GM21619 (cell line): Measurements from ENCODE around the gene VGLL2.

Experiments used
- ATAC-seq: cut with Tn5 transposase; IDR thresholded peaks from one replicate; pipeline ENCODE4 v1.9.1; 2021; ENCODE audit not compliant: unreplicated experiment

VGLL2 gene

GRCh38 chr6:117267766-117268534 is 2.6 kb downstream of the VGLL2 start:
- no peak for ATAC-seq

GRCh38 chr6:117268924-117269323 is 3.6 kb downstream of the VGLL2 start:
- ATAC-seq, result no peak

- no peak for ATAC-seq
Measured at GRCh38 chr6:117269638-117270054, 4.3 kb downstream of the VGLL2 start.

- ATAC-seq, result no peak
Measured at GRCh38 chr6:117270055-117270842, 4.9 kb downstream of the VGLL2 start.

GRCh38 chr6:117270843-117271507 is 5.6 kb downstream of the VGLL2 start:
- ATAC-seq, result no peak

- no peak for ATAC-seq
Measured at GRCh38 chr6:117272032-117272866, 6.9 kb downstream of the VGLL2 start.

- ATAC-seq, result no peak
Measured at GRCh38 chr6:117272891-117273290, 7.5 kb downstream of the VGLL2 start.

GRCh38 chr6:117275205-117275604 is 9.8 kb downstream of the VGLL2 start:
- no peak for ATAC-seq

- ATAC-seq, result no peak
Measured at GRCh38 chr6:117275711-117276110, 10.4 kb downstream of the VGLL2 start.

GRCh38 chr6:117276778-117277316 is 11.5 kb downstream of the VGLL2 start:
- ATAC-seq, result no peak

- ATAC-seq, result no peak
Measured at GRCh38 chr6:117280922-117281321, 15.6 kb downstream of the VGLL2 start.

GRCh38 chr6:117288083-117288715 is 22.8 kb downstream of the VGLL2 start:
- no peak for ATAC-seq

GRCh38 chr6:117290173-117290846 is 25.0 kb downstream of the VGLL2 start:
- ATAC-seq, result no peak

- no peak for ATAC-seq
Measured at GRCh38 chr6:117298941-117299340, 33.6 kb downstream of the VGLL2 start.

- ATAC-seq, result no peak
Measured at GRCh38 chr6:117303323-117303722, 38.0 kb downstream of the VGLL2 start.

GRCh38 chr6:117304446-117304845 is 39.1 kb downstream of the VGLL2 start:
- no peak for ATAC-seq

GRCh38 chr6:117306227-117306790 is 41.0 kb downstream of the VGLL2 start:
- ATAC-seq, result no peak

- ATAC-seq, result no peak
Measured at GRCh38 chr6:117307655-117308054, 42.3 kb downstream of the VGLL2 start.

GRCh38 chr6:117309069-117309468 is 43.7 kb downstream of the VGLL2 start:
- ATAC-seq, result no peak
